Gastroesophageal sphincter (tissue), 4 donors: Measurements from ENCODE around the gene CHN1. TPM values are rescaled to one million over a fixed set of nuclear protein-coding genes. Genes with fewer than 3 reads are reported as not detected.
A peak's percentile ranks its signal among the peaks of the same experiment; 100 is the strongest.

ENCODE experiments used
- ATAC-seq: fragments of 150-250 bp; one replicate; pipeline ENCODE4 v1.9.1; 2016; ENCODE audit warnings: mild to moderate bottlenecking, moderate library complexity
- H3K27ac ChIP-seq, 4 donors: fragments of 200-600 bp; sonication (generic) in 3 of 4; 1 replicate in 3 of 4; 2 replicates in 1 of 4; pipeline ENCODE4 v1.5.1; 2016 to 2019
- H3K27me3 ChIP-seq: fragments of 200-600 bp; sonication (generic); one replicate; pipeline ENCODE4 v1.5.1; 2019
- H3K36me3 ChIP-seq, 2 donors: fragments of 200-600 bp; sonication (generic); one replicate each; pipeline ENCODE4 v1.5.1; 2019; ENCODE audit warnings: control low read depth in 1 of 2
- H3K4me1 ChIP-seq, 3 donors: fragments of 200-600 bp; sonication (generic); 1 replicate in 2 of 3; 2 replicates in 1 of 3; pipeline ENCODE4 v1.5.1; 2016 to 2019; ENCODE audit warnings: control low read depth in 2 of 3
- H3K4me3 ChIP-seq, 2 donors: fragments of 200-600 bp; sonication (generic); one replicate each; pipeline ENCODE4 v1.5.1; 2019; ENCODE audit warnings: mild to moderate bottlenecking in 1 of 2, moderate library complexity in 1 of 2
- H3K9me3 ChIP-seq, 3 donors: fragments of 200-600 bp; sonication (generic); one replicate each; pipeline ENCODE4 v1.5.1; 2017 to 2019; ENCODE audit warnings: control low read depth in 2 of 3
- CTCF ChIP-seq, 4 experiments: fragments of 200-600 bp in 2 of 4; fragments of 450-650 bp in 2 of 4; sonication (generic) in 1 of 4; IDR thresholded peaks; one replicate each; pipeline ENCODE4 v1.5.1; 2017 to 2019; ENCODE audit warnings: antibody characterized with exemption in 4 of 4, mild to moderate bottlenecking in 2 of 4, moderate library complexity in 2 of 4
- EP300 ChIP-seq: sonication (generic); formaldehyde crosslinking; IDR thresholded peaks from one replicate; pipeline ENCODE4 v1.6.1; 2017; ENCODE audit warnings: antibody characterized with exemption, mild to moderate bottlenecking
- POLR2A ChIP-seq, 2 donors: fragments of 450-650 bp; IDR thresholded peaks; one replicate each; pipeline ENCODE4 v1.6.1; 2017; ENCODE audit warnings: antibody characterized with exemption in 2 of 2, mild to moderate bottlenecking in 2 of 2, moderate library complexity in 1 of 2
- POLR2AphosphoS5 ChIP-seq: sonication (generic); formaldehyde crosslinking; IDR thresholded peaks from one replicate; pipeline ENCODE4 v1.6.1; 2017; ENCODE audit warnings: antibody characterized with exemption
- WGBS, 2 donors: methylation state at CpG; one replicate each; pipeline ENCODE4 v1.1.5; 2018; ENCODE audit warnings: low coverage in 1 of 2; 5-methylcytosine and 5-hydroxymethylcytosine counted together
- total RNA-seq, 4 donors: library from RNA; depleted of rRNA; stranded (reverse); fragments of >200 nt; gene quantifications; one replicate each; pipeline ENCODE4 v1.1.0, GENCODE V29; 2016

Gene CHN1
- total RNA-seq, 4 donors from 2014 or later, result 13.3 to 35.8 (median 31.1) TPM

- no peaks in the 10 kb centered on the region for H3K36me3 ChIP-seq
- H3K4me1 ChIP-seq, result peaks cover 0 to 11% (median 3%) of the 10 kb centered on the region in 3 donors
- no peak overlapping the region for H3K27ac ChIP-seq
- no peak overlapping the region for H3K4me3 ChIP-seq
- TF ChIP-seq EP300, result no peak
- no peaks in the 10 kb centered on the region for H3K27me3 ChIP-seq
- no peak for ATAC-seq
- H3K9me3 ChIP-seq, result no peaks in the 10 kb centered on the region
- 75 to 88% methylated on average over 2 of the region's 2 CpGs for WGBS, 2 donors
These were observed 123.5 kb downstream of the CHN1 start for GRCh38 chr2:174881678-174882077.

GRCh38 chr2:174878537-174879147, 126.5 kb downstream of the CHN1 start:
- 3 to 8% methylated on average over 4 of the region's 4 CpGs for WGBS, 2 donors
- Histone ChIP-seq H3K36me3 (no peaks in the 10 kb centered on the region), H3K4me3 (peak overlapping the region; percentile 36 to 46), H3K9me3 (no peaks in the 10 kb centered on the region), H3K4me1 (peaks cover 0 to 17% (median 3%) of the 10 kb centered on the region in 3 donors), H3K27ac (no peak overlapping the region), H3K27me3 (no peaks in the 10 kb centered on the region)
- TF ChIP-seq CTCF (IDR thresholded peaks at IDR 0.05), result no peak
- no peak for TF ChIP-seq POLR2A (IDR thresholded peaks at IDR 0.05)
- no peak for TF ChIP-seq EP300
- no peak for TF ChIP-seq POLR2AphosphoS5
- ATAC-seq, result no peak

- 79 to 87% methylated on average over 5 of the region's 5 CpGs for WGBS, 2 donors
- H3K4me1 ChIP-seq, result peaks cover 0 to 22% (median 3%) of the 10 kb centered on the region in 3 donors
- no peak overlapping the region for H3K27ac ChIP-seq
- no peaks in the 10 kb centered on the region for H3K36me3 ChIP-seq
- no peaks in the 10 kb centered on the region for H3K9me3 ChIP-seq
- ATAC-seq, result no peak
- no peak overlapping the region for H3K4me3 ChIP-seq
- H3K27me3 ChIP-seq, result no peaks in the 10 kb centered on the region
- TF ChIP-seq POLR2AphosphoS5 (no peak), EP300 (no peak), POLR2A (IDR thresholded peaks at IDR 0.05) (no peak), CTCF (IDR thresholded peaks at IDR 0.05) (no peak)
These were observed 127.4 kb downstream of the CHN1 start for GRCh38 chr2:174877751-174878150.

GRCh38 chr2:174877301-174877700, 127.9 kb downstream of the CHN1 start:
- no peak for ATAC-seq
- TF ChIP-seq POLR2A (IDR thresholded peaks at IDR 0.05) (no peak), CTCF (IDR thresholded peaks at IDR 0.05) (no peak), EP300 (no peak), POLR2AphosphoS5 (no peak)

GRCh38 chr2:174874085-174874484, 131.1 kb downstream of the CHN1 start:
- 0 to 38% methylated on average over 1 of the region's 1 CpG for WGBS, 2 donors
- H3K4me3 ChIP-seq, result no peak overlapping the region
- TF ChIP-seq POLR2A (IDR thresholded peaks at IDR 0.05) (no peak), EP300 (no peak), POLR2AphosphoS5 (no peak), CTCF (IDR thresholded peaks at IDR 0.05) (no peak)
- peaks cover 0 to 15% (median 3%) of the 10 kb centered on the region in 3 donors for H3K4me1 ChIP-seq
- no peaks in the 10 kb centered on the region for H3K9me3 ChIP-seq
- peaks cover 0 to 9% of the 10 kb centered on the region in 2 donors for H3K36me3 ChIP-seq
- H3K27ac ChIP-seq, result no peak overlapping the region
- H3K27me3 ChIP-seq, result no peaks in the 10 kb centered on the region
- no peak for ATAC-seq

More at GRCh38 chr2:174877301-174877700, 127.9 kb downstream of the CHN1 start:
- peaks cover 0 to 22% (median 3%) of the 10 kb centered on the region in 3 donors for H3K4me1 ChIP-seq
- no peak overlapping the region for H3K4me3 ChIP-seq
- H3K36me3 ChIP-seq, result no peaks in the 10 kb centered on the region
- H3K9me3 ChIP-seq, result no peaks in the 10 kb centered on the region
- WGBS, 2 donors, result 95 to 100% methylated on average over 1 of the region's 1 CpG
- no peak overlapping the region for H3K27ac ChIP-seq
- H3K27me3 ChIP-seq, result no peaks in the 10 kb centered on the region
